A673 (cell line): ENCODE measurements around the gene BCS1L. TPM values are rescaled to one million over a fixed set of nuclear protein-coding genes. Genes with fewer than 3 reads are reported as not detected.

Experiments used
- BruUV-seq: library from RNA; stranded (reverse); fragments of 400-500 nt; replicated peaks from 2 replicates; lab custom pipeline; 2021; lab: Mats Ljungman, UMichigan
- CTCF ChIA-PET: fragments of 300-600 bp; sonication (Branson Sonifier 250); formaldehyde crosslinking; loops from one replicate; lab custom pipeline; 2022; ENCODE audit warnings: antibody characterized with exemption; lab: Charles Lee
- POLR2A ChIA-PET: fragments of 300-600 bp; sonication (Branson Sonifier 250); formaldehyde crosslinking; loops from one replicate; lab custom pipeline; 2022; ENCODE audit warnings: antibody characterized with exemption; ENCODE audit not compliant: low non-redundant PET; lab: Charles Lee
- DNase-seq: peaks from one replicate; pipeline ENCODE4 v3.0.0-alpha.2; 2015; ENCODE audit warnings: low spot score
- H3K27ac ChIP-seq: fragments of 200-600 bp; sonication (generic); 2 replicates; pipeline ENCODE4 v1.5.1; 2016; ENCODE audit warnings: mixed run types, low read depth, mild to moderate bottlenecking, mixed read lengths, antibody characterized with exemption, low read length; ENCODE audit not compliant: poor library complexity, severe bottlenecking
- H3K27me3 ChIP-seq: fragments of 200-600 bp; sonication (generic); replicated peaks from 2 replicates; pipeline ENCODE4 v1.6.1; 2017; ENCODE audit warnings: mixed run types, low read depth, mild to moderate bottlenecking, mixed read lengths, antibody characterized with exemption, low read length; ENCODE audit not compliant: insufficient read depth, poor library complexity
- H3K36me3 ChIP-seq: fragments of 200-600 bp; sonication (generic); 2 replicates; pipeline ENCODE4 v1.6.1; 2016; ENCODE audit warnings: mixed run types, mild to moderate bottlenecking, mixed read lengths, antibody characterized with exemption, low read length; ENCODE audit not compliant: insufficient read depth, poor library complexity, severe bottlenecking
- H3K4me1 ChIP-seq: fragments of 200-600 bp; sonication (generic); 2 replicates; pipeline ENCODE4 v1.6.1; 2017; ENCODE audit warnings: mixed run types, mild to moderate bottlenecking, mixed read lengths, antibody characterized with exemption, low read length; ENCODE audit not compliant: insufficient read depth, poor library complexity, severe bottlenecking
- H3K4me3 ChIP-seq: fragments of 200-600 bp; sonication (generic); 2 replicates; pipeline ENCODE4 v1.5.1; 2016; ENCODE audit warnings: low read depth, mixed run types, mild to moderate bottlenecking, mixed read lengths, low read length; ENCODE audit not compliant: poor library complexity, severe bottlenecking
- H3K9me3 ChIP-seq: fragments of 200-600 bp; sonication (generic); 2 replicates; pipeline ENCODE4 v1.6.1; 2016; ENCODE audit warnings: mixed run types, low read depth, mild to moderate bottlenecking, mixed read lengths, antibody characterized with exemption, low read length; ENCODE audit not compliant: poor library complexity, severe bottlenecking
- CTCF ChIP-seq: fragments of 300-800, 200-600 bp; sonication (generic); conservative IDR thresholded peaks from 2 replicates; pipeline ENCODE4 v1.5.1; 2017; ENCODE audit warnings: low read depth, mild to moderate bottlenecking, antibody characterized with exemption, low read length, moderate library complexity, mixed read lengths
- EZH2 ChIP-seq: fragments of 200-600 bp; sonication (generic); IDR thresholded peaks from 2 replicates; pipeline ENCODE4 v1.6.1; 2017; ENCODE audit warnings: borderline replicate concordance, low read depth, mild to moderate bottlenecking, mixed read lengths, antibody characterized with exemption, low read length; ENCODE audit not compliant: poor library complexity, severe bottlenecking
- intact Hi-C: fragments of 100-400 bp; cut with micrococcal nuclease; formaldehyde crosslinking; loops from one replicate; pipeline ENCODE4 v1.10.0; 2022; ENCODE audit not compliant: unreplicated experiment
- total RNA-seq: library from RNA; stranded (reverse); gene quantifications from 2 replicates; pipeline ENCODE4 v1.2.3, GENCODE V29; 2021

The BCS1L gene
- total RNA-seq, 1 experiment from 2014 or later = 74.1 TPM

GRCh38 chr2:218642786-218643185 is 16.7 kb upstream of the BCS1L start:
- H3K36me3 ChIP-seq = peaks cover 80% of the 10 kb centered on the region
- CTCF ChIA-PET = no interaction called here

GRCh38 chr2:218643751-218644310 is 15.7 kb upstream of the BCS1L start:
- BruUV-seq = no TSS peak

More at GRCh38 chr2:218642786-218643185, 16.7 kb upstream of the BCS1L start:
- POLR2A ChIA-PET = no interaction called here
- no peak overlapping the region for H3K27ac ChIP-seq
- H3K27me3 ChIP-seq = no peaks in the 10 kb centered on the region
- DNase-seq = no peak
- TF ChIP-seq CTCF (no peak), EZH2 (no peak)
- BruUV-seq = no TSS peak
- no peak overlapping the region for H3K4me3 ChIP-seq
- intact Hi-C loops = no loop called here
- no peaks in the 10 kb centered on the region for H3K9me3 ChIP-seq
- H3K4me1 ChIP-seq = no peaks in the 10 kb centered on the region

GRCh38 chr2:218644721-218645120 is 14.8 kb upstream of the BCS1L start:
- CTCF ChIA-PET = no interaction called here
- Histone ChIP-seq H3K36me3 (peaks cover 84% of the 10 kb centered on the region), H3K27me3 (no peaks in the 10 kb centered on the region), H3K9me3 (no peaks in the 10 kb centered on the region), H3K4me1 (no peaks in the 10 kb centered on the region), H3K27ac (no peak overlapping the region), H3K4me3 (no peak overlapping the region)
- POLR2A ChIA-PET = no interaction called here
- no peak for TF ChIP-seq EZH2
- TF ChIP-seq CTCF = no peak
- no peak for DNase-seq
- no TSS peak for BruUV-seq
- intact Hi-C loops = loop anchor here (5.0 kb wide), 2 partner anchors 237 to 352 kb away; partner anchors contain the start of gene TMBIM1

More at GRCh38 chr2:218643751-218644310, 15.7 kb upstream of the BCS1L start:
- intact Hi-C loops = no loop called here
- peaks cover 80% of the 10 kb centered on the region for H3K36me3 ChIP-seq
- no peaks in the 10 kb centered on the region for H3K27me3 ChIP-seq
- CTCF ChIA-PET = no interaction called here
- POLR2A ChIA-PET = no interaction called here
- no peak overlapping the region for H3K27ac ChIP-seq
- no peak for DNase-seq
- TF ChIP-seq CTCF = no peak
- no peak for TF ChIP-seq EZH2
- H3K4me3 ChIP-seq = no peak overlapping the region
- no peaks in the 10 kb centered on the region for H3K4me1 ChIP-seq
- H3K9me3 ChIP-seq = no peaks in the 10 kb centered on the region
